Activated CD8-positive, alpha-beta T cell treated with anti-CD3 and anti-CD28 coated beads, Interleukin-2, amount 10 ng/mL, durations not matched to agents 7 days and 5 days (primary cell): ENCODE results near the gene ENTPD2. TPM values are rescaled to one million over a fixed set of nuclear protein-coding genes. Genes with fewer than 3 reads are reported as not detected.
"Not testable (repeated sequence)": the region's sequence is repeated elsewhere in the genome, so short reads cannot be mapped to it uniquely, and the experiment has no call there.

ENCODE experiments used
- ATAC-seq: fragments of 150-1000 bp; cut with Tn5 transposase; one replicate; pipeline ENCODE4 v1.10.0; 2021; ENCODE audit warnings: moderate library complexity
- CTCF ChIA-PET: fragments of 350-600 bp; sonication (Branson Sonifier 250); formaldehyde crosslinking; loops from one replicate; lab custom pipeline; 2021; ENCODE audit warnings: antibody characterized with exemption; lab: Charles Lee
- POLR2A ChIA-PET: fragments of 350-600 bp; sonication (Branson Sonifier 250); formaldehyde crosslinking; loops from one replicate; lab custom pipeline; 2021; ENCODE audit warnings: antibody characterized with exemption; lab: Charles Lee
- DNase-seq: peaks from one replicate; pipeline ENCODE4 v3.0.0-alpha.2; 2020
- H3K27ac Mint-ChIP-seq: one replicate; pipeline ENCODE4 v1.8.0; 2021; ENCODE audit warnings: mild to moderate bottlenecking, mixed read lengths
- H3K27me3 Mint-ChIP-seq: one replicate; pipeline ENCODE4 v1.8.0; 2021; ENCODE audit warnings: low read depth, mixed read lengths
- H3K36me3 Mint-ChIP-seq: one replicate; pipeline ENCODE4 v1.8.0; 2021; ENCODE audit warnings: low read depth, mixed read lengths
- H3K4me1 Mint-ChIP-seq: one replicate; pipeline ENCODE4 v1.8.0; 2021; ENCODE audit warnings: low read depth, mixed read lengths
- H3K4me3 Mint-ChIP-seq: one replicate; pipeline ENCODE4 v1.8.0; 2021; ENCODE audit warnings: mild to moderate bottlenecking, mixed read lengths
- H3K9me3 Mint-ChIP-seq: one replicate; pipeline ENCODE4 v1.8.0; 2022; ENCODE audit warnings: mixed read lengths; ENCODE audit not compliant: insufficient read depth
- total RNA-seq, 2 experiments: library from RNA; stranded (reverse); gene quantifications; one replicate each; pipeline ENCODE4 v1.2.3, GENCODE V29; 2021

ENTPD2 gene
- total RNA-seq, 2 experiments from 2014 or later: 0.34 TPM; not detected in 1

GRCh38 chr9:137034039-137034708, 19.7 kb downstream of the ENTPD2 start:
- no peaks in the 10 kb centered on the region for H3K36me3 Mint-ChIP-seq
- H3K27ac Mint-ChIP-seq: peak overlapping the region; percentile 89
- no peaks in the 10 kb centered on the region for H3K9me3 Mint-ChIP-seq
- ChIA-PET POLR2A (interaction anchor here (0.6 to 1.9 kb wide), 7 partner anchors 11 to 95 kb away, joined by 3 to 11 read pairs (median 3); no protein-coding TSS in a partner anchor), CTCF (interaction anchor here (0.6 to 4.3 kb wide), 55 partner anchors 9 to 501 kb away, joined by 3 to 146 read pairs (median 5); partner anchors contain the start of genes AJM1, C8G, CLIC3 and MAN1B1)
- H3K4me1 Mint-ChIP-seq: peaks cover 57% of the 10 kb centered on the region
- no peaks in the 10 kb centered on the region for H3K27me3 Mint-ChIP-seq
- peak; percentile 14 for ATAC-seq
- H3K4me3 Mint-ChIP-seq: peak overlapping the region; percentile 69
- no peak for DNase-seq

DNA sequence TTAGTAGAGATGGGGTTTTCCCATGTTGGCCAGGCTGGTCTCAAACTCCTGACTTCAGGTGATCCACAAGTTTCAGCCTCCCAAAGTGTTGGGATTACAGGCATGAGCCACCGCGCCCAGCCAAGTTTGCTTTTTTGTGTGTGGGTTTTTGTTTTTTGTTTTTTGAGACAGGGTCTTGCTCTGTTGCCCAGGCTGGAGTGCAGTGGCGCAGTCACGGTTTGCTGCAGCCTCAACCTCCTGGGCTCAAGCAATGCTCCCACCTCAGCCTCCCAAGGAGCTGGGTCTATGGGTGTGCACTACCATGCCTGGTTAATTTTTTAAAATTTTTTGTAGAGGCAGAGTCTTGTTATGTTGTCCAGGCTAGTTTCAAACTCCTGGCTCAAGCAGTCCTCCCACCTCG, 20.4 kb downstream of the ENTPD2 start:
- Mint-ChIP-seq H3K4me3 (peak overlapping the region; percentile 5), H3K27ac (peak overlapping the region; percentile 55), H3K4me1 (peaks cover 64% of the 10 kb centered on the region)
- DNase-seq, H3K27me3 Mint-ChIP-seq, H3K36me3 Mint-ChIP-seq, H3K9me3 Mint-ChIP-seq, ATAC-seq: not testable (repeated sequence)
- CTCF ChIA-PET: interaction anchor here (2.3 to 4.3 kb wide), 3 partner anchors 41 to 191 kb away, joined by 5 to 146 read pairs (median 28); partner anchors contain the start of genes AJM1, C8G and PAXX
- POLR2A ChIA-PET: interaction anchor here (1.0 kb wide), 1 partner anchor 33 kb away, joined by 3 read pairs; no protein-coding TSS in a partner anchor

- Mint-ChIP-seq H3K27me3 (no peaks in the 10 kb centered on the region), H3K36me3 (no peaks in the 10 kb centered on the region), H3K4me3 (no peak overlapping the region), H3K27ac (peak overlapping the region; percentile 41), H3K4me1 (peaks cover 64% of the 10 kb centered on the region), H3K9me3 (no peaks in the 10 kb centered on the region)
- CTCF ChIA-PET: interaction anchor here (1.1 to 2.3 kb wide), 4 partner anchors 14 to 242 kb away, joined by 3 to 5 read pairs (median 4); partner anchors contain the start of genes AJM1 and TMEM141
- POLR2A ChIA-PET: no interaction called here
- DNase-seq: no peak
- ATAC-seq: no peak
Observed at GRCh38 chr9:137032858-137033257, 21.0 kb downstream of the ENTPD2 start.

DNA sequence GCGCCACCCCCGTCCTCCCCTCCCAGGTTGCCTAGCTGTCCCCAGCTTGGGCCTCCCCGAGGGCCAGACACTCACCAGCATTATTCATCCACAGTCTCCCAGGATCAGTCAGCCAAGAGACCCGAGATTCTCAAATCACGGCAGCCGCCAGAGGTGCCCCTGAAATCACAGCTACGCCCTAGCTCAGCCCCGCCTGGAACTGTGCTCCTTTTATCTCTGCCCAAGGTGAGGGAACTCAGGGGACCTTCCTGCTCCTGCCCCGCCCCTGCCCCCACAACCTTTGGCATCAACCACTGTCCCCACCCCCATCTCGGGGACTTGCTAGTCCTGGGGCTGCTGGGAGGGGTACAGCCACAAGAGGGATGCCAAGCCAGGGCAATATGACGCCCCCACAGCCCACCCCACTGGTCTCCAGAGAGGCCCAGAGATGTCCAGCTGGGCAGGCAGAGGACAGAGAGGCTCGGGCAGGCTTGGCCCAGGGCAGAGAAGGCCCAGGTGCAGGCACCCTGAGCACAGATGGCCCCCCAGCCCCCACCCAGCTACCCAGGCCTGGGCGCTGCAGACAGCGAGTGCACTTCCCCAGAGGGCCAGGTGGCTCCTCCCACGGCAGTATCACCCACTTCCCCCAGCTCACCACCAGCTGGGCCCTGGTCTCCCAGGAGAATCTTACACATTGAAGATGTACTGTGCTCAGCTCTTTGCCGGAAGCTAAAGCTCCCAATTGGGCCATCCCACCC, 21.8 kb downstream of the ENTPD2 start, which contains the start of gene FUT7:
Gene FUT7 (minus strand): TSS at position 185 of the 737 bp plus-strand sequence. CDS start 97 bp downstream, at position 88.
- peak; percentile 39 for DNase-seq
- H3K4me1 Mint-ChIP-seq: peaks cover 67% of the 10 kb centered on the region

DNA sequence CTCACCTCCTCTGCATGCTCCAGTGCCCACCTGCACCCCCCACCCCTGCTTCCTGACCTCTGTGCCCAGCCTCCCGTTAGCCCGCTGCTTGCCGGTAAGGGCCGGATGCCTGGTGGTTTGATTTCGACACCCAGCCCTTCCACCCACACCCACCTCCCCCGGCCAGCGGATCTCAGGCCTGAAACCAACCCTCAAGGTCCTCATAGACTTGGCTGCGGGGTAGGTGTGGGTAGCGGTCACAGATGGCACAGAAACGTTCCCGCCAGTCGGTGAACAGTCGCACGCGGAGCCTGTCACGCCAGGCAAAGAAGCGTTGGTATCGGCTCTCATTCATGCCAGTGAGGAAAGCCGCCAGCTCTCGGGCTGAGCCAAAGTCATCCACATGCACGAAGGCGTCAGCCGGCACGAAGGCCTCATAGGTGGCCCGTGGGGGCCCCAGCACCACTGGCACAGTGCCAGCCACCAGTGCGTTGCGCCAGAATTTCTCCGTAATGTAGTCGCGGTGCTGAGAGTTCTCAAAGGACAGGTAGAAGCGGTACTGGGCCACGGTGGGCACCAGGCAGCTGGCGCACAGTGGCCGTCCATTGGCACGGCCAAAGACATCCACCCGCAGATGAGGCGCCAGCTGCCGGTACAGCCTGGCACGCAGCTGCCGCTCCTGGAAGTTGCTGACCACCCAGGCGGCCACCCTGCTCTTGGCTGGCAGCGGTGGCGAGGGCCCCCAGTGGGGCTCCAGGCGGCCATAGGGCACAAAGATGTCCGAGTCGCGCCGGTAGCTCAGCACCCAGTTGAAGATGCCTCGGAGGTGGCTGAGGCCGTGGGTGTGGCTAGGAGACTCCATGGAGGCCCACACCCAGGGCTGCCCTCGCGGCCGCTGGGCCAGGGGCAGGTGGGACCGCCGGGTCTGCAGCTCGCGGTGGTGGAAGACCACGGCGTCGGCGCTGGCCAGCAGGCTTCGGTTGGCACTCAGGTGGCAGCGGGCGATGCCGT, 23.0 kb downstream of the ENTPD2 start:
- Mint-ChIP-seq H3K4me3 (peak overlapping the region; percentile 71), H3K27me3 (peaks cover 2% of the 10 kb centered on the region), H3K27ac (peak overlapping the region; percentile 83), H3K9me3 (no peaks in the 10 kb centered on the region), H3K36me3 (no peaks in the 10 kb centered on the region), H3K4me1 (peaks cover 72% of the 10 kb centered on the region)
- DNase-seq (peak; percentile 63), ATAC-seq (no peak)
- ChIA-PET CTCF (interaction anchor here (0.6 to 3.9 kb wide), 13 partner anchors 11 to 253 kb away, joined by 3 to 41 read pairs (median 13); partner anchors contain the start of genes MAN1B1 and PAXX), POLR2A (no interaction called here)

More for the DNA sequence above, 21.8 kb downstream of the ENTPD2 start, which contains the start of gene FUT7:
- H3K27ac Mint-ChIP-seq: peak within 1 kb of the TSS; percentile 83
- H3K27me3 Mint-ChIP-seq: peaks cover 2% of the 10 kb centered on the region
- no peaks in the 10 kb centered on the region for H3K36me3 Mint-ChIP-seq
- peak within 1 kb of the TSS; percentile 71 for H3K4me3 Mint-ChIP-seq
- no peaks in the 10 kb centered on the region for H3K9me3 Mint-ChIP-seq
- ChIA-PET POLR2A (no interaction called here), CTCF (interaction anchor here (1.1 to 2.3 kb wide), 7 partner anchors 15 to 244 kb away, joined by 3 to 6 read pairs (median 5); partner anchors contain the start of genes AJM1 and TMEM141)
- ATAC-seq: no peak

DNA sequence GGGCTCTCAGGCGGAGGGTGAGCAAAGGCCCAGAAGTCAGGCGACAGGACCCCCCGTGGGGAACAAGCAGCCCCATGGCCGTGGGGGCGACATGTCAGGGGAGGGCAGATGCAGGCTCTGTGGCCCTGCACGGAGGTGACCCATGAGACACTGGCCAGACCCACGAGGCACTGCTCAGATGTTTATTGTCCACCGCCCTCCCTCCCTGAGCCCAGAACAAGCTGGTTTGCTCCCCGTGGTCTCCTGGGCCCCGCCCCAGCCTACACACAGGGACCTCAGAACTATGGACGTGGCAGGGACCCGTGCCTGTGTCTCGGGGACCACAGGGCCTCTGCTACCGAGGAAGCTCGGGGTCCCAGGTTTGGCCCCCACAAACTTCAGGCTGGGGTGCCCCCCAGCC, 23.9 kb downstream of the ENTPD2 start:
- H3K4me3 Mint-ChIP-seq: peak overlapping the region; percentile 71
- H3K9me3 Mint-ChIP-seq: no peaks in the 10 kb centered on the region
- CTCF ChIA-PET: interaction anchor here (0.8 to 3.9 kb wide), 43 partner anchors 8 to 301 kb away, joined by 3 to 41 read pairs (median 6); partner anchors contain the start of genes AJM1, CLIC3, MAN1B1 and PAXX
- no peaks in the 10 kb centered on the region for H3K36me3 Mint-ChIP-seq
- POLR2A ChIA-PET: interaction anchor here (0.7 to 1.9 kb wide), 4 partner anchors 37 to 70 kb away, joined by 3 to 7 read pairs (median 6); partner anchors contain the start of genes MAN1B1, PAXX and SAPCD2
- peaks cover 2% of the 10 kb centered on the region for H3K27me3 Mint-ChIP-seq
- H3K27ac Mint-ChIP-seq: peak overlapping the region; percentile 88
- DNase-seq (peak; percentile 40), ATAC-seq (no peak)
- H3K4me1 Mint-ChIP-seq: peaks cover 66% of the 10 kb centered on the region

- ATAC-seq (peak; percentile 50), DNase-seq (peak; percentile 78)
- Mint-ChIP-seq H3K4me3 (peak overlapping the region; percentile 71), H3K27ac (peak overlapping the region; percentile 88), H3K4me1 (peaks cover 66% of the 10 kb centered on the region), H3K36me3 (no peaks in the 10 kb centered on the region), H3K27me3 (peaks cover 2% of the 10 kb centered on the region), H3K9me3 (no peaks in the 10 kb centered on the region)
- POLR2A ChIA-PET: interaction anchor here (0.7 to 1.9 kb wide), 6 partner anchors 30 to 302 kb away, joined by 3 to 7 read pairs (median 6); partner anchors contain the start of genes MAN1B1, PAXX and SAPCD2
- CTCF ChIA-PET: interaction anchor here (0.7 to 3.9 kb wide), 49 partner anchors 9 to 300 kb away, joined by 3 to 41 read pairs (median 5); partner anchors contain the start of genes AJM1, CLIC3, MAN1B1 and PAXX
Observed at GRCh38 chr9:137029058-137029936, 24.6 kb downstream of the ENTPD2 start.

DNA sequence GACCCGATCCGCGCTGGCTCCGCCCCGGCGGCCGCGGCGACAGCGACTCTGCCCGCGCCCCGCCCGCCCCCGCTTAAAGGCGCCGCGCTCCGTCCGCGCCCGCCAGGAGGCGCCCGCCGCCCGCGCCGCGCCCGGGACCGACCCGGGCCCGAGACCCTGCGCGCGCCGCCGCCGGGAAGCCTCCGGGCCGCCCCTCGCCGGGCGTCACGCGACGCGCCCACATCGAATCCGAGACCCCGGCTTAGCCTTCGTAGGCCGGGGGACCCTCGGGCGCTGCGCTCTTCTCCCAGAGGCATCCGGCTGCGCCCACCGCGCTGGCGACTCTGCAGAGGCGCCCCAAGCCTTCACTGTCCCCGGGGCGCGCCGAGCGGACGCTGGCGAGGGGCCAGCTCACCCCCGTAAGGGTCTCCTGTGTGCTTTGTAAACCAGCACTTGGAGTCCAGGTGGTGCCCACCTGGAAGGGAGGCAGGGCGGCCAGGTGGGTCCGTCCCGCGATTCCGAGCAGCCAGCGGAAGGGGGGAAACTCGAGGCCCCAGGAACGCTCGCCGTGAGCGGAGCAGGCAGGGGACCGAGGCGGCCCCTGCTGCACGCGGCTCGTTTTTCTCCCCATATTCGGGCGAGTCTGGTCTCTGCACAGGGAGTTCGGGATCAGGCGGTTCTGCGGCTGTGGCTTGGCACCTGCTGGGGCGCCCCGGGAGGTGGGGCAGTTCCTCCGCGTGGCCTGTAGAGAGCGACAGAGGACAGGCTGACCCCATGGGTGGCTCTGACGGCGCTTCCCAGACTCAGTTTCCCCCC, 25.4 kb downstream of the ENTPD2 start:
- ChIA-PET CTCF (interaction anchor here (0.7 to 3.9 kb wide), 39 partner anchors 9 to 300 kb away, joined by 3 to 41 read pairs (median 6); partner anchors contain the start of genes AJM1, CLIC3, PAXX and SAPCD2), POLR2A (interaction anchor here (1.0 to 1.9 kb wide), 6 partner anchors 29 to 301 kb away, joined by 3 to 7 read pairs (median 6); partner anchors contain the start of genes FBXW5, MAN1B1, PAXX and SAPCD2)
- peaks cover 2% of the 10 kb centered on the region for H3K27me3 Mint-ChIP-seq
- DNase-seq (peak; percentile 76), ATAC-seq (peak; percentile 78)
- peaks cover 68% of the 10 kb centered on the region for H3K4me1 Mint-ChIP-seq
- no peaks in the 10 kb centered on the region for H3K36me3 Mint-ChIP-seq
- H3K4me3 Mint-ChIP-seq: peak overlapping the region; percentile 71
- H3K27ac Mint-ChIP-seq: peak overlapping the region; percentile 88
- H3K9me3 Mint-ChIP-seq: no peaks in the 10 kb centered on the region
